Measurements from ENCODE around the gene SERPINA1. TPM values are rescaled to one million over a fixed set of nuclear protein-coding genes. Genes with fewer than 3 reads are reported as not detected.

SERPINA1 gene
- total RNA-seq, 1 donor from 2014 or later = 0.13 TPM

DNA sequence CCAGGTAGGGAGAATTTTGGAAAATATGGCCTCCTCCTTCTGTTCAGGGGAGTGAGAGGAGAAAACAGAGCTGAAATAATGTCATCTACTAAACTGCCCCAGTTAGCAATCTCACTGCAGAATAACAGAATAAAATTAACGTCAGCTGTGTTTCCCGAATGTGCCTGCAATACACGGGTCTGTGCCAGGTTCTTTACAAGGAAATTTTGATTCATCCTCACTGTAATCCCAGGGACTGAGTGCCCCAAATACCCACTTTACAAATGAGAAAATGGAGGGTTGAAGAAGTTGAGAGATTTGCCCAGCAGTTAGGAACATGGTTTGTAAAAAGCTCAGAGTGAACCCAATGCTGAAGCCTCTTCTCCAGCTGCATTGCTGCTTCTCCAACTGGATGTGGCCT lies 44.0 kb downstream of the SERPINA1 start:
- Histone ChIP-seq H3K79me2 (ENCODE audit: low read depth) (no peaks in the 10 kb centered on the region), H4K20me1 (ENCODE audit: low read depth) (no peaks in the 10 kb centered on the region), H3K4me1 (no peaks in the 10 kb centered on the region), H3F3A (ENCODE audit: low read depth) (no peaks in the 10 kb centered on the region), H3K4me3 (no peak overlapping the region), H3K27ac (no peak overlapping the region), H3K36me3 (no peaks in the 10 kb centered on the region), H2AFZ (replicated peaks) (no peak overlapping the region), H3K27me3 (no peaks in the 10 kb centered on the region), H3K4me2 (no peak overlapping the region), H3K9me3 (ENCODE audit: low read depth) (no peaks in the 10 kb centered on the region), H3K9ac (no peak overlapping the region)
- Mint-ChIP-seq H3K4me3 (no peak overlapping the region), H3K36me3 (no peaks in the 10 kb centered on the region), H3K27ac (no peak overlapping the region), H3K27me3 (ENCODE audit: insufficient read depth, low read depth) (peaks cover 7% of the 10 kb centered on the region), H3K4me1 (no peaks in the 10 kb centered on the region), H3K9me3 (peaks cover 2% of the 10 kb centered on the region)
- DNase-seq (ENCODE audit: low spot score) = no peak
- TF ChIP-seq EZH2 (IDR thresholded peaks at IDR 0.05) (no peak), EZH2phosphoT487 (IDR thresholded peaks at IDR 0.05) (no peak), CTCF (IDR thresholded peaks at IDR 0.05) (no peak)

GRCh38 chr14:94343238-94344005 lies 45.0 kb downstream of the SERPINA1 start:
- Mint-ChIP-seq H3K4me3 (no peak overlapping the region), H3K4me1 (no peaks in the 10 kb centered on the region), H3K36me3 (no peaks in the 10 kb centered on the region), H3K9me3 (no peaks in the 10 kb centered on the region), H3K27ac (no peak overlapping the region), H3K27me3 (ENCODE audit: insufficient read depth, low read depth) (peaks cover 5% of the 10 kb centered on the region)
- no peak overlapping the region for H3K4me3 ChIP-seq
- no peak overlapping the region for H2AFZ ChIP-seq (replicated peaks)
- DNase-seq (ENCODE audit: low spot score) = no peak
- TF ChIP-seq CTCF (IDR thresholded peaks at IDR 0.05) (no peak), EZH2phosphoT487 (IDR thresholded peaks at IDR 0.05) (no peak), EZH2 (IDR thresholded peaks at IDR 0.05) (no peak)
- H4K20me1 ChIP-seq (ENCODE audit: low read depth) = no peaks in the 10 kb centered on the region
- H3K36me3 ChIP-seq = no peaks in the 10 kb centered on the region
- no peaks in the 10 kb centered on the region for H3K79me2 ChIP-seq (ENCODE audit: low read depth)
- no peak overlapping the region for H3K9ac ChIP-seq
- no peak overlapping the region for H3K27ac ChIP-seq
- no peak overlapping the region for H3K4me2 ChIP-seq
- H3K4me1 ChIP-seq = no peaks in the 10 kb centered on the region
- no peaks in the 10 kb centered on the region for H3K27me3 ChIP-seq
- no peaks in the 10 kb centered on the region for H3K9me3 ChIP-seq (ENCODE audit: low read depth)
- no peaks in the 10 kb centered on the region for H3F3A ChIP-seq (ENCODE audit: low read depth)

DNA sequence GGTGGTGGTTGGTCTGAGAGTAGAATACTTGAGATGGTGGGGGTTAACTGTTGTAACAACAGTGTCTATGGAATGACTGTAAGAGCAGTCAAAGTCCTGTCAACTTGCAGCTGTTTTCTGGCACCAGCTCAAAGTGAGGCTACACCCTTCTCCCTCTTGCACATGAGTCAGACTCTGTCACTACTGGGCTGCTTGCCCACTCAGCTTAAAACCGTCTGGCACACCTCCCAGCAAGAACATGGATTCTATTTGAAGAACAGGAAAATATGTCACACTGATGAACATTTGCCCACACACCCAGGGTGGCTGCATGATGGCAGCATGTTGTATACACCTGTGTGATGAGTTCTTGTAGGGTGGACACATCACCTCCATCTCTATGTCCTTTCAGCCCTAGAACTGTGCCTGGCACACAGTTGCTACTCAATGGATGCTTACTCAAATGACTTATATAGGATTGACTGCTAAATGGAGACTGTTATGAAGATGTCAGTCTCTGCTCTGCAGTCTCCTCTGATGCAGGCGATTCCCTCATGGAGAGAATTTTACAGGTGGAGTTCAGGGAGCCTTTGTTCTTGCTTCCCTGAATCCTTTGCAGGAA lies 46.0 kb downstream of the SERPINA1 start:
- TF ChIP-seq EZH2 (IDR thresholded peaks at IDR 0.05) = no peak
- no peak for TF ChIP-seq EZH2phosphoT487 (IDR thresholded peaks at IDR 0.05)
- no peak for TF ChIP-seq CTCF (IDR thresholded peaks at IDR 0.05)
- Histone ChIP-seq H3K27ac (no peak overlapping the region), H4K20me1 (ENCODE audit: low read depth) (no peaks in the 10 kb centered on the region), H3K36me3 (no peaks in the 10 kb centered on the region), H3K4me2 (no peak overlapping the region), H3K4me1 (no peaks in the 10 kb centered on the region), H2AFZ (replicated peaks) (no peak overlapping the region), H3K79me2 (ENCODE audit: low read depth) (no peaks in the 10 kb centered on the region), H3K9me3 (ENCODE audit: low read depth) (no peaks in the 10 kb centered on the region), H3K27me3 (no peaks in the 10 kb centered on the region), H3K4me3 (no peak overlapping the region), H3F3A (ENCODE audit: low read depth) (no peaks in the 10 kb centered on the region), H3K9ac (no peak overlapping the region)
- no peaks in the 10 kb centered on the region for H3K4me1 Mint-ChIP-seq
- no peak overlapping the region for H3K27ac Mint-ChIP-seq
- no peak for DNase-seq (ENCODE audit: low spot score)
- H3K9me3 Mint-ChIP-seq = no peaks in the 10 kb centered on the region
- H3K27me3 Mint-ChIP-seq (ENCODE audit: insufficient read depth, low read depth) = peaks cover 5% of the 10 kb centered on the region
- H3K36me3 Mint-ChIP-seq = no peaks in the 10 kb centered on the region
- H3K4me3 Mint-ChIP-seq = no peak overlapping the region
